ENCODE results near the gene LAMC3. TPM values are rescaled to one million over a fixed set of nuclear protein-coding genes. Genes with fewer than 3 reads are reported as not detected.

Gene LAMC3
- total RNA-seq, 1 donor from 2014 or later, result 3.0 TPM

DNA sequence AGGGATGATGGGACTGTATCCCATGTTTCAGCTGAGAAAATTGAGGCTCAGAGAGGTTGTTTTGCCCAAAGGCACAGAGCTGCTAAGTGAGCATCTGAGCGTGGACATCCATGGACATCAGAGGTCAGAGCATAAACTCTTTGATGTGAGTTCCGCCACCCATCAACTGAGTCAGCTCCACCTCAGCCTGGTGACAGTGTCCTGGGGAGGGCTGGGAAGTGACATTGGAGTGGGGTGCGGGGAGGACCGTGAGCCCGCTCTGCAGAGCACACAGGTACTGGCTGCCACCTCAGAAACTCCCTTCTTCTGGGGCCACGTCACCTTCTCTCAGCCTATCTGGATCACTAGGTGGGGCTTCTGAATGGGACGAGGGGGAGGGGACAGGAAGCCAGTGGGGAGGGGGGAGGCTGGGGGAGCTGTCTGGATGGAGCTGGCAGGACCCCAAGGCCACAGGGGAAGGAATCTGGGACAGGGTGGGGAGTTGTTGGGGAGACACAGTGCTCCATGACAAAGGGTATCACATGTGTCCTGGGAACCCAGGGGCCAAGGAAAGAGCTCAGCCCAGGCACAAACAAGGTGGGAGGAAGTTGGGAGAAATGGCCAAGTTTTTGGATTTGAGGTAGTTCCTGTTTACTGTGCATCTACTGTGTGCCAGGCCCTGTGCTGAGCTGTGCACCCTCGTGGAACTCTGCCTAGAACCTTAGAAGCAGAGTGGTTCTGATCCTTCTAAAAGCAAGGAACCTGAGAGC lies 2.5 kb downstream of the LAMC3 start:
- no peak for DNase-seq

DNA sequence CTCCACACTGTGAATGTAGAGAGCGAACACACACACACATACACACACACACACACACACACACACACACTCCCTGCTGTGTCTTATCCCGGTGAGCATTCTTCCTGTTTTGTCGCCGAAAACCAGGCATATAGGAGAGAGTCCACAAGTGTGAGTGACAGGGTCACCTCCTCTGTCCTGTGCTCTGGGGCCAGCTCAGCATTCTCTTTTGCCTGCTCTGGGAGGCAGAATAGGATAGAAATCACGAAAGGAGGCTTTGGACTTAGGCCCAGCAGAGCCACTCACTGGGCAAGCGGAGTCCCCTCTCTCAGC lies 3.0 kb downstream of the LAMC3 start:
- no peak for DNase-seq

DNA sequence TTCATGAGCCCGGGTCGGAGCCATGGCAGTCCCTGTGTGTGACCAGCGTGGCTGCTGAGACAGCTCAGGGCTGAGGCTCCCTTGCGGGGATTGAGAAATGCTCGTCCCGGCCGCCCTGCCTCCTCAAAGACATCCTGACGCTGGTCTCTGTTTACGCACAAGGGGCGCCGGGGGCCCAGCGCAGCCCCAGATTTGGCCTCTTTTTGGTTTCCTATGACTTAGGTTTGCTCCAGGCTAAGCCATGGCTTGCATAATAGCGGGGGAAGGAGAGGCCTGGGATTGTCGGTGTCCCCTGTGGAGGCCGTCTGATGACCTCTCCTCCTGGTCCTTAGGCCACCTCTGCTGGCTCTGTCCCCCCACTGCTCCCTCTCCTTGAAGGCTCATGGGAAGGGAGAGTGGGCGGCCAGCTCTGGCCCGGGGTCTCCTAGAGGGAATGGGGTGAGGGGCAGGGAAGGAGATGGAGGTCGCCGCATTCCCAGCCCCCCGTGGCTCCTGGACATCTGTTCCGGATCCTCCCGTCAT lies 3.5 kb downstream of the LAMC3 start:
- DNase-seq, result no peak

DNA sequence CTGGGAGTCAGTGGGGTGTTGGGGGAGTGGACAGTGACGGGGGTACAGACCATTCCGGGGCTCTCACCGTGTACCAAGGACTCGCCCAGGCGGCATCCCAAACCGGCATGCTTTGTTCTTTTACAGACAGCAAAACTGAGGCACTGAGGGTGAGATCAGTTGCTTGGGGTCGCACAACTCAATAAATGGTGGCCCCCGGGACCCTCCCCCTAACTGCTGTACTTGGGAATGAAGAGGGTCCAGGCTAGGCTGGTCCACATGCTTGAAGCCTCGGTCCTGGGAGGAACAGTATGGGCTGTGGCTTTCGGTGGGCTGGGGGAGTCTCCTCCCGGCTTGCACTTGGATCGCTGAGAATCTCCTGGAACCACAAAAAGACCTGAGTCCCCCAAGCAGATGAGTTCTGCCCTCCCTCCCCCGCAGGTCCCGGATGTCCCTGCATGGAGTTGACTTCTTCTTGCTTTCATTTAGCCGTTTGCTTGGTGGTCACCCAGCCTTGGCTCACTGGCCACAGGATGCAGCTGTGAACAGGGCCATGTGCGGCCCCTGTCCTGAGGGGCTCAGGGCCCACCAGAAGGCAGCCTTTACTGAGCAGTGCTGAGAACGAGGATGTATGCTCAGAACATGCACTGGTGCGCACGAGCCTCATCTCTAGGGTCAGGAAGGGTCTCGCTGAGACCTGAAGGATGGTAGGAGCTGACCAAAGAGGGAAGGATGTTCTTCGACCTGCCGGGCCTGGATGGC lies 4.2 kb downstream of the LAMC3 start:
- DNase-seq, result no peak

DNA sequence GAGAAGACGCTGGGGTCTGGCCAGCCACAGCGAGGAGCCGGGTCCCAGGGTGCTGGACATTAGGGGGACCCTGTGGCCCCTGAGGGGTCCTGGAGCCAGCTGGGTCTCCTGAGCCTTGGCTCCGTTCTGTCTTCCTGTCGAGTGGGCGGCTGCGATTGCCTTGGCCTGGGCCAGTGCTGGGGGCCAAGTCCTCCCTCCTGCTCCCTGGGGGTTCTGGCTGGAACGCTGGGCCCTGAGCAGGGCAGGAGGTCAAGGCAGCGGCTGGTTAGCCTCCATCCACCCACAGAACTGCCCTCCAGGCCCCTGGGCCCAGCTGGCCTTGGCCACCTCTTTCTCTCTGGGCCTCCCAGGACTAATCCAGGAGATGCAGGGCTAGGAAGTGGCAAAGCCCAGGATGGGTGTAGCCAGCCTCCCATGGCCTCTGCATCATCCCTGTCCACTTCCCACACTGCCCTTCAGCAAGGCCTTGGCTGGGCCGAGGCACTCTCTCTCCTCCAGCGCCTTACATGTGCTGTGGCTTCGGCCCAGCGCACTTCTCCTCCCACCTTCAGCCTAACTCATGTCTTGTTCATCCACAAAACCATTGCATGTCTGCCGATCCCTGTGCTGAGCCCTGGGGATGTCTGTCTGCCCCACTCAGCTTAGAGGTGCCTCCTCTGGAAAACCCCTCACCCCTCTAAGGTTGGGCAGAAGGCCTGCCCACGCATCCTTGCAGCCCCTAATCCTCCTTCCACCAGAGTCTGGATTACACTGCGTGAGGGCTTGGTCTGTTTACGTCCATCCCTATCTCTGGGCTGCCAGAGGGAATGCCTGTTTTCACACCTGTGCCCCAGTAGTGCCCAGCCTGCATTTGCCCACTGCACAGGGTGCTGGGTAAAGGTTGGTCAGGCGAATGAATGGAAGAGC lies 5.0 kb downstream of the LAMC3 start:
- DNase-seq, result no peak

DNA sequence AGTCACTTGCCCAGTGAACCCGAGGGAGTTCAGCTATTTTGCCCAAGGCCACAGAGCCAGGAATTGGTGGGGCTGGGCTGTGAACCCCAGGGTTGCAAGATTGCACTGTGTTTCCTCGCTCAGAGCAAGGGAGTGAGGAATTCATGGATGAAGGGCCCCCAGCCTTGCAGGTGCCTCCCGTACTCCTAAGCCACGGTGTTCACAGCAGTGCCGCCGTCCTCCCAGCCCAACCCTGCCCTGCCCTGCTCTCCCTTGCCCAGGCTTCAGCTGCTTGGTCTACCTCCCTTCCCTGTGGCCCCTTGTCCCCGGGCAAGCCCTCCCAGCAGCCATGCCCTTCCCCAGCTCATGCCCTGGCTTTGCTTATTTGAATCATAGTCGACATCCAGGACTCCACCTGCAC lies 6.1 kb downstream of the LAMC3 start:
- DNase-seq, result no peak

DNA sequence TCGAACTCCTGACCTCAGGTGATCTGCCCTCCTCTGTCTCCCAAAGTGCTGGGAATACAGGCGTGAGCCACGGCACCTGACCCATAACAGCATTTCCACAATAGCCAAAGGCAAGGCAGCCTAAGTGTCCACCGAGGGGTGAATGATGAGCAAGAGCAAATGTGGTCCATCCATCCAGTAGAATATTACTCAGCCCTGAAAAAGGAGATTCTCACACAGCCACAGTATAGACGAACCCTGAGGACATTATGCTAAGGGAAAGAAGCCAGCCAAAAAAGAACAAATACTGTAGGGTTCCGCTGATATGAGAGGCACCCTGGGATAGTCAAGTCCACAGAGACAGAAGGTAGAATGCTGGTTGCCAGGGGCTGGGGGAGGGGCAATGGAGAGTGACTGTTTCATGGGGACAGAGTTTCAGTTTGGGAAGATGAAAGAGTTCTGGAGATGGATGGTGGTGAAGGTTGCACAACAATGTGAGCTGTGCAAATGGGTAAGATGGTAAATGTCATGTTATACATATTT lies 7.0 kb downstream of the LAMC3 start:
- no peak for DNase-seq

DNA sequence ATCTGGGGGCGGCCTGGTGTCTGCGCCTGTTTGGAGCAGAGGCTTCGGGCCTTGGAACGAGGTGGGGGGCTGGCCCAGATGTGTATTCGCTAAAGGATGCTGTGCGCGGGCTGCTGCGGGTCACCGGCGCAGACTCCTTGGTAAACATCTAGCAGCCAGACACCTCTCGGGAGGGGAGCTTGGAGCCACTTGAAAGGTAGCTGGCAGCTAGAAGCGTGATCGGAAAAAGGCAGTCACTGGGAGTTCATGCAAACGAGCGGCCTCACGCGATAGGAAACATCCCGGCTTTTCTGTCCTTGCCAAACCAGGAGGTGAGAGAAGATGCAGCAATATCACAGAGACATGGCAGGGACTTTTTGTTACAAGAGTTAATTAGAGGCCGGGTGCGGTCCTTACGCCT lies 8.1 kb downstream of the LAMC3 start:
- DNase-seq, result no peak

DNA sequence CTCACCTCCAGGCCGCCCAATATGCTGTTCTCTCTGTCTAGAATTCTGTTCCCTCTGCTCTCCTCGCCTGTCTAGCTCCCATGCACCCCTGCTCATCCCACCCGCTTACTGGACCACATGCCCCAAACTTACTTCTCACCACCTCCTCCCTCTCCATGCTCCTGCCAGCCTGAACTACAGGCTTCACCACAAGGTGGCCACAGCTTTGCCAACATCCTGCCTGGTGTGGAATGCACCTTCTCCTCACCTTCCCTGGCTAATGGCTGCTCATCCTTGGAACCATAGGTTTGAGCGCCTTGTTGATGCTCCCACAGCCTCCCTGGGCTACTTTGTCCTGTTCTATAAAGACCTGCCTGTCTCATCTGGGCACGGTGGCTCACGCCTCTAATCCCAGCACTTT lies 9.6 kb downstream of the LAMC3 start:
- DNase-seq, result no peak

DNA sequence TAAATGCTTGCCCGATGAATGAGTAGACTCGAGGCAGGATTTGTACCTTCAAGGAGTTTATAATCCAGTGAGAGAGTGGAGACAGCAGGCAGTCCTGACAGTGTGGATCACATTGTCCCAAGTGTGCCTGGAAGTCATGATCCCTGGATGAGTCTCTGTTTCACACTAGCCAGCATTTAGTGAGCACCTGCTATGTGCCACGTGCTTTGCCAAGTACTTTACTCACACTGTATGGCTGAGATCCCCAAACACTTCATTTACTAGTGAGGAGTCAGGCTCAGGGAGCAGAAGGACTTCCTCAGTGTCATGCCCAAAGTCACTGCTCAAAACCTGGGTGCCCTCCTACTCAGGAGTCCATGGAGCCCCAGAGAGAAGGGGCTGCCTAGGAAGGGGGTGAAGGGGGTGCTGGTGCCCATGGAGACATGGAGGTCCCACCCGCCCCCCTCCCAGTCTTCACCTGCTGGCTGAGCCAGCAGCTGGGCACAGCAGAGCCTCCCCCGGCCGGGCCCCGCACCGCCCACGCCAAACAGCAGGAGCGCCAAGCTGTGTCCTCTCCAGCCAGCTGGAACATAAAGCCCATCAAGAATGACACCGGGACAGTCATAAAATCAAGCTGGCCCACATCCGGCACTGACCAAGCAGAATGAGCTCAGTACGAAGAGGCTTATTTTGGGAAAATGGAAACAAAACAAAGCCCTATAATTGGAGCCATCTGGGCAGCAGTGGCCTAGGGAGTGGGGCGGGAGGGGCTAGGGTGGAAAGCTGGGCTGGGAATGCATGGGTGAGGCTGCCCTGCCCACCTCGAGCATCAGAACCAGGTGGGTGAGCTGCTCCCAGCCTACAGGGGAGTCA lies 10.6 kb downstream of the LAMC3 start:
- no peak for DNase-seq

DNA sequence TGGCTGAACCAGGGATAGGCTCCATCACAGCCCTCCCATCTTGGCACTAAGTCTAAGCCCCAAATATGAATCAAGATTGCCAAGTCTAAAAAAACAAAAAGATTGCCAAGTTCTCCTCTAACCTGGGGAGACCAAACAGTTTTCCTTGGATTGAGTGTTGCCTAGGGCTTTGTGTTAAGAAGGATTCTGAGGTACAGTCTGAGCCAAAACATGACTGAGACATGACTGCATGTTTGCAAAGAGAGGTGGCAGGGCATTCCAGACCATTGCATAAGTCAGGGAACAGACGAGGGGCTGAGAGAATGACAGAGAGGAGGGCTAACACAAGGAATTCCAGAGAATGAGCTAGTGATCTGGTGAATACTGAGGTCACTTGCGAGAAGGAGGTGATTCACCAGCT lies 11.4 kb downstream of the LAMC3 start:
- DNase-seq, result no peak

DNA sequence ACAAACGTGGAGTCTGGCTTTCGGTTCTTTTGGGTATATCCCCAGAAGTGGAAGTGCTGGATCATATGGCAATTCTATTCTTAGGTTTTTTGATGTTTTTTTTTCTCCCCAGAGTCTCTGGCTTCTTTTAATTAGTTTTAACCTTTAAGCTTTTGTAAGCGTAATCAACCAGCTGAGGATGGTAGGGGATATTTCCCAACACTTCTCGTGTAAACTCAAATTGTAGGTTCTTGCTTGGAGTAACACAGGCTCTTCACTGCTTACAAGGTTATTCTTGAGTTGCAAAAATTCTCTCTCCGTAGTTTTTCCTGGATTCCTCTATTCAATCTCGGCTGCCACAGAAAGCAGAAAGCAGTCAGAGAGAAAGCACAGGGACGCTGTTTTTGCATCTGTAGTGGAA lies 11.9 kb downstream of the LAMC3 start:
- no peak for DNase-seq

DNA sequence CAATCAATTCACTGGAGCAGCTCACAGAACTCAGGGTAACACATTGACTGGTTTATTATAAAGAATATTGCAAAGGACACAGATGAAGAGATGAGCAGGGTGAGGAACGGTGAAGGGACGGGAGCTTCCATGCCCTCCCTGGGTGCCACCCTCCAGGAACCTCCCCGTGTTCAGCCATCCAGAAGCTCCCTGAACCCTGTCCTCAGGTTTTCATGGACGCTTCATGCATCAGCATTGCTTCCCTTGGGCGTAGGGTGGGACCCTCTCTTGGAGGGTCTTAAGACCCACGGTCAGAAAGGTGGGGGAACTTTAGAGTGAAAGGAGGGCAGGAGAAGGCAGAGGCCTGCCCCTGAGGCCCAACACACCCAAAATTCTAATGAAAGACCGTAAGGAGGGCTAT lies 12.8 kb downstream of the LAMC3 start:
- DNase-seq, result no peak

DNA sequence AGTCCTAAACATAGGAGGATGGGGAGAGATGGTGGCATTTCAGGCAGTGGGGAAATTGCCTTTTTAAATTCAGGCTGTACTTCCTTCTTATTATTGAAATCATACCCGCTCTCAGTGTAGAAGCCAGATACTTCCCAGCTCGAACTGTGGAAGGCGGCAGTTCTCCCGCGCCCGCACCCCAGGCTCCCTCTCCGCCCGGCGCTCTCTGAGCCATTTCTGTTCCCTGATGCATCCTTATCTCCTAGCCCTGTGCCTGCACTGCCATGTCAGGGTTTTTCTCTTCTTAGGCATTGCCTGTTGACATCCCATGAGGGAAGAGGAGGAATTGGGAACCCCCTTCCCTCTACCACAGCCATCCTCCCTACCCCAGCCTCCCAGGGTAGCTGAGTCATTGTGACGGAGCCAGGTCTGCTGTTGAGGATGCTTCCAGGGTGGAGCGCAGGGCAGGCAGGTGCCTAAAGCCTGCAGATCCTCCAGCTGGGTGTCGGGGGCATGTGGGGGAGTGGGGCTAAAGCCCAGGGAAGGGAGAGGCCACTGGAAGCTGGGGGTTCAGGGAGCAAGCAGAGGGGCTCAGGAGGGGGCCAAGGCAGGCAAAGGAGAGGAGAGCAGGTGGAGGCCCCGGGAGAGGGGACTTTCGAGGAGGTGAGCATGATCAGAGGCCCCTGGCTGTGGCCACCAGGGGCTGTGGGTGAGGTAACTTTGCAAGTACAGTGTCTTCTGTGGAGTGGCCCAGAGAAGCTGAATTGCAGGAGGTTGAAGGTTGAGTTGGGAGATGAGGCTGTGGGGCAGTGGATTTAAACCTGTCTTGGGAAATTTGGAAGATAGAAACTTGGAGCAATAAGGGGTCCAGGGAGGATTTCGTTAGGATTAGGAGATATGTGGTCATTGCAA lies 16.2 kb downstream of the LAMC3 start:
- no peak for DNase-seq

DNA sequence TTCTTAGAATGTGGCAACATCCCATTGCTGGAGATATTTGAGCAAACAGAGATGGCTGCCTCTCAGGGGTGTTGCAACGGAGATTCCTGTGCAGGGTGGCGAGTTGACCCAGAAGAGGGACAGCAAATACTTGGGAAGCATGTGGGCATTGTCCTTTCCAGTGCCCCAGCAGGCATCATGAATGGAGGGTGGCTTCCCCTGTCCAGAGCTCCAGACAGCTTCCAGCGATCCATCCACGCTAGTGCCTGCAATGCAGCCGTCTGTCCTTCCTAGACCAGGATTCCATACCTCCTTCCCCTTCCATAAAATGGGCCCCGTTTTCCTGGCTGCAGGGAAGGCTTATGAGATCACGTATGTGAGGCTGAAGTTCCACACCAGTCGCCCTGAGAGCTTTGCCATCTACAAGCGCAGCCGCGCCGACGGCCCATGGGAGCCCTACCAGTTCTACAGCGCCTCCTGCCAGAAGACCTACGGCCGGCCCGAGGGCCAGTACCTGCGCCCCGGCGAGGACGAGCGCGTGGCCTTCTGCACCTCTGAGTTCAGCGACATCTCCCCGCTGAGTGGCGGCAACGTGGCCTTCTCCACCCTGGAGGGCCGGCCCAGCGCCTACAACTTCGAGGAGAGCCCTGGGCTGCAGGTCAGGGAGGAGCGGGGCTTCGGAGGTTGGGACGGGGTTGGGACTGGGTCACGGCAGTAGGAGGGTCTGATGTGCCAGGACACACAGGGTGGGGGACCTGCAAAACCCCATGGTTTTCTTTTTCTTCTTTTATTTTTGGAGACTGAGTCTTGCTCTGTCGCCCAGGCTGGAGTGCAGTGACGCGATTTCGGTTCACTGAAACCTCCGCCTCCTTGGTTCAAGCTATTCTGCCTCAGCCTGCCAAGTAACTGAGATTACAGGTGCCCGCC lies 17.2 kb downstream of the LAMC3 start:
- no peak for DNase-seq

DNA sequence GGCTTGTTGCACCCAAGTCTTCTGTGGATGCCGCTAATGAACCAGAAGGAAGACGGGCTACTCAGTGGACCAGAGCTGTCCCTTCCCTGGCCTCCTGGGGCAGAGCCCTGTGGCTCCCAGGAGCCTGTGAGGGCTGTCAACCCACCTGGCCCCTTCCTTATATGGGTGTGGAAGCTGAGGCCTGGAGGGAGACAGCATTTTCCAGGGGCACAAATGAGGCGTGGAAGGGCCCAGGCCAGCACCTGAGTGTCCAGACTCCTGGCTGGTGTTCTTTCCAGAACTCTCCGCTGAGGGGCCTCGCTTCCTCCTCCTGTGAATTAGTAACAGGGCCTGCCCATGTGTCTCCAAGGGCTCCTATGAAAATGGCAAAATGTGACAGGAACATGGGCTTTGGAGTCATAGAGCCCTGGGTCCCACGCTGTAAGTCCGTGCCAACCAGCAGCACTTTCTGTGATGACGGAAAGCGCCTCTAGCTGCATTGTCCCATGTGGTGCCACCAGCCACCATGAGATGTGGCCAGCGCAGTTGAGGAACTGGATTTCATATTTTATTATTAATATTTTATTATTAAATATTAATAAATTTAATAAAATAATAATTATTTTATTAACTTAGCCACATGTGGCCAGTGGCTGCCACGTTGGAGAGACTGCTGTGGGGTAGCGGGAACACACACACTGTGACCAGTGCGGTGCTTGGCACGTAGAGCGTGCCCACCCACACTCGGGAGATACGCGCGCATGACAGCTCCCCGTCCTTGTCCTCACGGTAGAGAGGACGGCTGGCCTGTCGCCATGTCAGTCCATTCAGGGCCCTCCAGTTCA lies 18.3 kb downstream of the LAMC3 start:
- no peak for DNase-seq

DNA sequence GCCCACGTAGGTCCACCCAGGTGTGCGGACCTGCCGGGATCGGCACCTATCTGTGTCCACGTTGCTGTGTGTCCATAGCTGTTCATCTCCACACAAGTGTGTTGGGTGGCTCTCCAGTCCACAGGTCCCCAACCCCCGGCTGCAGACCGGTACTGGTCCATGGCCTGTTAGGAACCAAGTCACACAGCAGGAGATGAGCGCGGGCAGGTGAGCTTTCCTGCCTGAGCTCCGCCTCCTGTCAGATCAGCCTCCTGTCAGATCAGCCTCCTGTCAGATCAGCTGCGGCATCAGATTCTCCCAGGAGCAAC lies 18.9 kb downstream of the LAMC3 start:
- DNase-seq, result no peak

DNA sequence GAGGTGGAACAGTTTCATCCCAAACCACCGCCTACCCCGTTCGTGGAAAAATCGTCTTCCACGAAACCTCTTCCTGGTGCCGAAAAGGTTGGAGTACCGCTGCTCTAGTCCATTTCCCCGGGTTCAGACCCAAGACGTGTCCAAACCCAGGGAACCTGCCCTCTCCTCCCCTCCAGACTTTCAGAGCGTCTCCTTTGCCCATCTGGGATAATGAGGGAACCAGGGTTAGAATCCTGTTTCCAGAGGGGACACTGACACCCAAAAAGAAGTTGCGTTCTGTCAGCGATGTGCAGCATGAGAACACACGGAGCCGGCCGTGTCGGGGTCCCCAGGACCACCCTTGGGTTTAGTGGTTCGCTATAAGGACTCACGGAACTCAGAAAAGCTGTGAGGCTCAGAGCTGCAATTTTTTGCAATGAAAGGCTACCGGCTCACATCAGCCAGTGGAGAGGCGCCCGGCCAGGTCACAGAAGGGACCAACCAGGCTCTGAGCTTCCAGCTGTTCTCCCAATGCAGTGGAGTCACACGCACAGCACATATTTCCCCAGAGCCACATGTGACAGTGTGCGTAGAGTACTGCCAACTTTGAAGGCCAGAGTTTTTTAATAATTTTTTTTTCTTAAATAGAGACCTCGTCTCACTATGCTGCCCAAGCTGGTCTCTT lies 19.4 kb downstream of the LAMC3 start:
- no peak for DNase-seq

Measured in occipital lobe (tissue), 2 donors.